AG04450 (cell line): Measurements from ENCODE around the gene ROPN1. TPM values are rescaled to one million over a fixed set of nuclear protein-coding genes. Genes with fewer than 3 reads are reported as not detected.

Experiments used
- CTCF ChIA-PET: fragments of 300-600, 350-600 bp; formaldehyde crosslinking; extraction: SDS; loops from one replicate; lab custom pipeline; 2022; ENCODE audit warnings: antibody characterized with exemption, inconsistent platforms; lab: Charles Lee
- POLR2A ChIA-PET: fragments of 350-600 bp; formaldehyde crosslinking; extraction: SDS; loops from one replicate; lab custom pipeline; 2021; ENCODE audit warnings: antibody characterized with exemption, inconsistent platforms; lab: Yijun Ruan, JAX
- DNase-seq: peaks from one replicate; pipeline ENCODE4 v3.0.0-alpha.2; 2011; ENCODE audit warnings: low read depth, low spot score
- H3K27ac ChIP-seq: one replicate; pipeline ENCODE4 v1.5.1; 2012; ENCODE audit warnings: low read depth, low read length, control low read depth
- H3K27me3 ChIP-seq: one replicate; pipeline ENCODE4 v1.6.0; 2012; ENCODE audit warnings: low read length; ENCODE audit not compliant: control insufficient read depth, insufficient read depth
- H3K4me3 ChIP-seq: 2 replicates; pipeline ENCODE4 v1.5.1; 2011; ENCODE audit warnings: mild to moderate bottlenecking, low read depth, low read length, control low read depth
- H3K9me3 ChIP-seq: 2 replicates; pipeline ENCODE4 v1.5.1; 2012; ENCODE audit warnings: low read length; ENCODE audit not compliant: control insufficient read depth, insufficient read depth
- CTCF ChIP-seq: IDR thresholded peaks from 2 replicates; pipeline ENCODE4 v1.5.1; 2011; ENCODE audit warnings: low read depth, low read length, control low read depth, inconsistent platforms
- polyA plus RNA-seq: library from polyadenylated mRNA; depleted of rRNA; stranded (reverse); fragments of >200 nt; gene quantifications from 2 replicates; pipeline ENCODE4 v1.2.3, GENCODE V29; 2011

The ROPN1 gene
- polyA plus RNA-seq, 1 experiment, result 0.29 TPM

GRCh38 chr3:124034844-124035152, 42.9 kb upstream of the ROPN1 start:
- no peak for TF ChIP-seq CTCF
- Histone ChIP-seq H3K27ac (no peak overlapping the region), H3K27me3 (peaks cover 42% of the 10 kb centered on the region), H3K4me3 (peak overlapping the region; percentile 71), H3K9me3 (no peaks in the 10 kb centered on the region; the same call in none of the 2 replicates)
- ChIA-PET CTCF (interaction anchor here (0.7 to 3.3 kb wide), 3 partner anchors 29 to 317 kb away, joined by 3 to 17 read pairs (median 3); no protein-coding TSS in a partner anchor), POLR2A (no interaction called here)
- DNase-seq, result no peak

- Histone ChIP-seq H3K27ac (no peak overlapping the region), H3K9me3 (no peaks in the 10 kb centered on the region; the same call in none of the 2 replicates), H3K4me3 (peak overlapping the region; percentile 71), H3K27me3 (peaks cover 39% of the 10 kb centered on the region)
- CTCF ChIA-PET, result interaction anchor here (0.6 to 3.3 kb wide), 21 partner anchors 8 to 446 kb away, joined by 3 to 17 read pairs (median 3); no protein-coding TSS in a partner anchor
- no peak for DNase-seq
- no peak for TF ChIP-seq CTCF
- POLR2A ChIA-PET, result interaction anchor here (0.6 to 1.4 kb wide), 2 partner anchors 85 to 291 kb away, joined by 3 read pairs; no protein-coding TSS in a partner anchor
Measured at GRCh38 chr3:124034016-124034843, 42.3 kb upstream of the ROPN1 start.

GRCh38 chr3:124033360-124034015, 41.6 kb upstream of the ROPN1 start, which contains the start of gene KALRN:
Gene KALRN, plus strand, starts transcription at chr3:124033369.
- no peak for DNase-seq
- H3K4me3 ChIP-seq, result peak within 1 kb of the TSS; percentile 71
- peaks cover 39% of the 10 kb centered on the region for H3K27me3 ChIP-seq
- ChIA-PET POLR2A (interaction anchor here (0.6 to 1.4 kb wide), 3 partner anchors 9 to 290 kb away, joined by 3 read pairs; no protein-coding TSS in a partner anchor), CTCF (interaction anchor here (0.5 to 3.3 kb wide), 49 partner anchors 8 to 1526 kb away, joined by 3 to 17 read pairs (median 4); no protein-coding TSS in a partner anchor)
- no peaks in the 10 kb centered on the region; the same call in none of the 2 replicates for H3K9me3 ChIP-seq
- TF ChIP-seq CTCF, result no peak
- no peak within 1 kb of the TSS for H3K27ac ChIP-seq

- POLR2A ChIA-PET, result interaction anchor here (0.5 to 1.4 kb wide), 4 partner anchors 10 to 249 kb away, joined by 3 to 5 read pairs (median 4); no protein-coding TSS in a partner anchor
- peak overlapping the region; percentile 71 for H3K4me3 ChIP-seq
- H3K9me3 ChIP-seq, result no peaks in the 10 kb centered on the region; the same call in none of the 2 replicates
- peak; percentile 26 for DNase-seq
- CTCF ChIA-PET, result interaction anchor here (0.5 to 3.3 kb wide), 56 partner anchors 8 to 1525 kb away, joined by 3 to 17 read pairs (median 4); no protein-coding TSS in a partner anchor
- H3K27me3 ChIP-seq, result peaks cover 35% of the 10 kb centered on the region
- H3K27ac ChIP-seq, result no peak overlapping the region
- TF ChIP-seq CTCF, result peak; percentile 59
Measured at GRCh38 chr3:124032881-124033359, 41.0 kb upstream of the ROPN1 start.
